HG03139 (cell line): ENCODE measurements around the gene DLGAP1.
"Not testable (repeated sequence)": the region's sequence is repeated elsewhere in the genome, so short reads cannot be mapped to it uniquely, and the experiment has no call there.

Source experiments
- ATAC-seq: cut with Tn5 transposase; IDR thresholded peaks from one replicate; pipeline ENCODE4 v1.9.1; 2021; ENCODE audit not compliant: unreplicated experiment

The DLGAP1 gene

DNA sequence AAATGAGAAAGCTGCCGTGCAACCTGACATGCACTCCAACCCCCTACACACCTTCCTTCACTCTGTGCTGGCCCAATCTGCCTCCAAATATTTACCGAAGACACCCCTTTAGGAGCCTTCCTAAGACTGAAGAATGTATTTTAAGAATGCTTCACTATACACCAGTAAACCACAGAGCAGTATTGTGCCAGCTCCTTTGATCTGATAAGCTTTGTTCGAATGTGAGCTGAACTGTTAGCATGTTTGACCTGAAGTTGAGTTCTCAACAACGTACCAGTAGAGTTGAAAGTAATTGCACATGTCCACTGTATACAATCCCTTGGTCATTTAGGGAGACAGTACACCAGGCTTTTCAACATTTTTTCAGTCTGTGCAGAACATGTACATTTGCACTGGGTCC, 745.9 kb downstream of the DLGAP1 start:
- ATAC-seq: no peak

DNA sequence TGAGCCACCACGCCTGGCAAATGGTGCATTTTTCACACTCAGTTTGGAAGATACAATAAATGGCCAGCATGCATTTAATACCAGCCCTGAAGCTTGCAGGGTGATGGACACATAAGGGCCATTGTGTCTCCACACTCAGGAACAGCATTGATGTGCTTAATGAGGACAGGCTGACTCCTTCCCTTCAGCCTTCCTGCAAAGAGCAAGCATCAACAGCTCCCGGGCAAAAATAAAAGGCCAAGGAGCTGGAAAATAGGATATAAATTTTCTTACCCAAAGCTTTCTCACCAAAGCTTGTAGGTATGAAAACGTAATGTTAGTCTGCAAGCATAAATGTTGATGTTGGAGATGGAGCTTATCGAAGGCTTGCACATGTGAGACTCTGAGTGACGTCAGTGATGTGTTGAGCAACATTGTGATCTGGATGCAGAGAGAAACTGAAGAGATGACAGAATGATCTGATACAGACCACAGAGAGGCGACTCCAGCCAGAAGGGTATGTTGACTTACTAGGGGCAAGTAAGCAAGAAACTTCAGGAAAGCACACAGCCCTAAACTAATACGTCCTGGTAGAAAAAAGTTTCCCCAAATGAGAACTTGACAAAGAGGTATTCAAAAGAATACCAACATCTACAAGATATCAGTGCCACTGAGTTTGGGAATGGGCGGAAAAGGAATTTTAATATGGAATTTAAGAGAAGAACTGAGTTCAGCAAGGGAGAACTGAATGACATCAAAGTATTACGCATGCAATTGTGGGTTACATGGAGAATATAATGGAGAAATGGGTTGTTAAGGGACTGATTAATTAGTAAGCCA, 748.6 kb downstream of the DLGAP1 start:
- no peak for ATAC-seq

DNA sequence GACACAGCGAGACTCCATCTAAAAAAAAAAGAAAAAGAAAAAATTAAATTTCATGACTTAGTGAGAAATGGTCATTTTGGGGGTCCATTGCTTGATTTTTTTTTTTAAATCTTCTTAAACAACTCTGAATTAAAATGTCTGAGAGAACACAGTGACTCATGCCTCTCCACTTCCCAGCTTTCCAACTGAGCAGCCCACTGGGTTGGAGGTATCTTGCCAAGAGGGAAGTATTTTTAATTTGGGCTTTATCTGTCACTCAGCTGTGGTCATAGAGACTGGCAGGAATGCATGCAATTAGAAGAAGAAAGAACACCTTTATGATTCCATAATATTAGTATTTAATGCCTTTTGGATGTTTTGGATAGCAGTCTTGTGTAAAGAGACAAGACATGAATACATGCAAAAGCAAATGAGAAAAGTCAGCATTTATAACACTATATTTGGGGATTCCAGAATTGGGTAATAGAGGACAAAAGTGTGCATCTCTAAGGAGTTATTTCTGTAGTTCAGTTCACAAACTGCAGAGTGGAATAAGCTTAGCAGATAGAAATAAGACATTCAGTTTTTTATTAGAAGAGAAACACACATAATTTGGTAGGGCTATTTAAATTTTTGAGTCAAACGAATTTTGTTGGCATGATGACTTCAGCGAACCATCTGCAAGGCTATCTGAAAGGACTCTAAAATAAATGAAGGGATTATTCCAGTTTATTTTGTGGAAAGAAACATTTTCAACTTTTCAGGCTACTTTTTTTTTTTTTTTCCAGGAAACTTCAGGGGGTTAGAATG, 750.4 kb downstream of the DLGAP1 start:
- ATAC-seq: no peak

DNA sequence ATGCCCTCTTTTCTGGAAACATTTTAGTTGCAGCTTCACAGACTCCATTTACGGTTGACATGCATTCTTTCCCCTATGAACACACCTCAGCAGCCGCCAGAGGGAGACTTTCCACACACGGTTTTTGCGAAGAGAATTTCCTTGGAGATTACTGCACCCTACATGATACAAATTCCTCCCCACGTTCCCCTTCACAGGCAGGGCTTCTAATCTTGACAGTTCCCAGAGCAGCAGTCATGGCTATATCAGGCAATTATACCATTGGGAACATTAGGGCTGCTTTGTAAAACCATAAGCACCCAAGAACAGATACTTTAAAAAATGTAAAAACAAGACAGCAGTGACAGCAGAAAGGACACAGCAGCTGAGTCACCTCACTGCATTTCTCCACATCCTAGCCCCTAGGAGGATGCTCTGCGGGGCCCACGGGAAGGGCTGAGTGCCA, 751.4 kb downstream of the DLGAP1 start:
- ATAC-seq: no peak

DNA sequence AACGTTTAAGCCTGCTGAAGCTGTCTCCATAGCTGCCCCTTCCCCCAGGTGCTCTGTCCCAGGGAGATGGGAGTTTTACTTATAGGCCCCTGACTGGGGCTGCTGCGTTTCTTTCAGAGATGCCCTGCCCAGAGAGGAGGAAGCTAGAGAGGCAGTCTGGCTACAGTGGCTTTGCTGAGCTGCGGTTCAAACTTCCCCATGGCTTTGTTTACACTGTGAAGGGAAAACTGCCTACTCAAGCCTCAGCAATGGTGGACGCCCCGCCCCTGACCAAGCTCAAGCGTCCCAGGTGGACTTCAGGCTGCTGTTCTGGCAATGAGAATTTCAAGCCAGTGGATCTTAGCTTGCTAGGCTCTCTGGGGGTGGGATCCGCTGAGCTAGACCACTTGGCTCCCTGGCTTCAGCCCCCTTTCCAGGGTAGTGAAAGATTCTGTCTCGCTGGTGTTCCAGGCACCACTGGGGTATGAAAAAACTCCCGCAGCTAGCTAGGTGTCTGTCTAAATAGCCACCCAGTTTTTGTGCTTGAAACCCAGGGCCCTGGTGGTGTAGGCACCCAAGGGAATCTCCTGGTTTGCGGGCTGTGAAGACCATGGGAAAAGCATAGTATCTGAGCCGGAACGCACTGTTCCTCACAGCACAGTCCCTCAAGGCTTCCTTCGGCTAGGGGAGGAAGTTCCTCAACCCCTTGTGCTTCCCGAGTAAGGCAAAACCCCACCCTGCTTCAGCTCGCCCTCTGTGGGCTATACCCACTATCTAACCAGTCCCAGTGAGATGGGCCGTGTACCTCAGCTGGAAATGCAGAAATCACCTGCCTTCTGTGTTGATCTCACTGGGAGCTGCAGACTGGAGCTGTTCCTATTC, 755.2 kb downstream of the DLGAP1 start:
- ATAC-seq: not testable (repeated sequence)

DNA sequence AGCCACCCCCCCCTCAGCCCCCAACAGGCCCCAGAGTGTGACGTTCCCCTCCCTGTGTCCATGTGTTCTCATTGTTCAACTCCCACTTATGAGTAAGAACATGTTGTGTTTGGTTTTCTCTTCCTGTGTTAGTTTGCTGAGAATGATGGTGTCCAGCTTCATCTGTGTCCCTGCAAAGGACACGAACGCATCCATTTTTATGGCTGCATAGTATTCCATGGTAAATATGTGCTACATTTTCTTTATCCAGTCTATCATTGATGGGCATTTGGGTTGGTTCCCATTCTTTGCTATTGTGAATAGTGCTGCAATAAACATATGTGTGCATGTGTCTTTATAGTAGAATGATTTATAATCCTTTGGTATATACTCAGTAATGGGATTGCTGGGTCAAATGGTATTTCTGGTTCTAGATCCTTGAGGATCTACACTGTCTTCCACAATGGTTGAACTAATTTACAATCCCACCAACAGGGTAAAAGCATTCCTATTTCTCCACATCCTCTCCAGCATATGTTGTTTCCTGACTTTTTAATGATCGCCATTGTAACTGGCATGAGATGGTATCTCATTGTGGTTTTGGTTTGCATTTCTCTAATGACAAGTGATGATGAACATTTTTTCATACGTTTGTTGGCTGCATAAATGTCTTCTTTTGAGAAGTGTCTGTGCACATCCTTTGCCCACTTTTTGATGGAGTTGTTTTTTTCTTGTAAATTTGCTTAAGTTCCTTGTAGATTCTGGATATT, 760.9 kb downstream of the DLGAP1 start:
- ATAC-seq: not testable (repeated sequence)

DNA sequence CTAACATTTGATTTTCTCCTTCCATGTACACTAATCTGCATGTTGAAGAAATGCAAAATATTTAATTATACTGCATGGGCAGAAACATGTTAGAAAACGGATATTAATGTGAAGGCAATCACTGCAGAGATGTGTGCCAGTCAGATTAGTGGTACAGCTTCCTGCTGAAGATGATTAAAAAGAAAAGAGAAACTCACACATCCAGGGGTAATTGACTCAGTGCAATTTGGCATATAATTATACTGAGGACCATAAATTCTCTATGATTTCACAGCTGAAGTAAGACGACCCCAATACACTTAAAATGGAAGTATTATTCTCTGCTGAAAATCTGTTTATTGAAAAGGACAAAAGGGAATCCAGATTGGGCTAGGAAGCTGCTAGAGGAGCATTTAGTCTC, 761.7 kb downstream of the DLGAP1 start:
- no peak for ATAC-seq

DNA sequence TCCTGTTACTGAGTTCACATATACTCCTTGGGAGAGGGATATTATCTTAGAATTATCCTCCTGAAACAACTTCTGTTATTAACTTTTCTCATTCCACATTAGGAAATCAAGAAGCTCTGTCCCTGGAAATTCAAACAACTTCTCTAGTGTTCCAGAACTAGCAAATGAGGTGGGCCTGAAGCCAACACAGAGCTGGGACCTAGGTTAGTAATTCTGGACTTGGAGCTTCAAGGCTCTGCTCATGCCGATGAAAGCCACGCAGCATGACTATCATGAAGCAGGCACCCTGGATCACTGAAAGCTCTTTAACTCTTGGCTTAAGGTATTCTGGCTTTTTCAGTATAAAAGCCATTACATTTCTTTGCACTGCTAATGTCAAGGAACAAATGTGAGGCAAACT, 762.4 kb downstream of the DLGAP1 start:
- no peak for ATAC-seq

DNA sequence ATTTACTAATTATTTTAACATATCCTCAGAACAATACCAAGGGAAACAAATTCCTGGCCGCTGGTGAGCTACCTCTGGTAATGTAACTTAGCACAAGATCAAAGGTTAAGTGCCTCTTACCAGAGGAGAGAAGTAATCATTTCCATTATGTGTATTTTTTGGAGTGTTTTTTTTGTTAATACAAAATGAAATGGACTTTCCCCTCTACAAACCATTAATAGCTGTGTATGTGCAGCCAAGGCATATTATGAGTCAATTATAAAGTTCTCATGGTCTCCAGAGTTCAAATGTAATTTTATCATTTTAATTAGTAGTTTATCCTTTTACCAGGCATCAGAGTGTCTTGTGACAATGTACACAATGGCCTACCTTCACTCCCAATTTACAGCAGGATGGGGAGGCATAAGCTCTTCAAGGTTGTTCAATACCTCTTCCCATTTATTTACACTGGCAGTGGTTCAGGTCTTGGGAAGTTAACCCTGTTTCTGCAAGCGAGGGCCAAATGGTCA, 762.9 kb downstream of the DLGAP1 start:
- ATAC-seq: no peak

DNA sequence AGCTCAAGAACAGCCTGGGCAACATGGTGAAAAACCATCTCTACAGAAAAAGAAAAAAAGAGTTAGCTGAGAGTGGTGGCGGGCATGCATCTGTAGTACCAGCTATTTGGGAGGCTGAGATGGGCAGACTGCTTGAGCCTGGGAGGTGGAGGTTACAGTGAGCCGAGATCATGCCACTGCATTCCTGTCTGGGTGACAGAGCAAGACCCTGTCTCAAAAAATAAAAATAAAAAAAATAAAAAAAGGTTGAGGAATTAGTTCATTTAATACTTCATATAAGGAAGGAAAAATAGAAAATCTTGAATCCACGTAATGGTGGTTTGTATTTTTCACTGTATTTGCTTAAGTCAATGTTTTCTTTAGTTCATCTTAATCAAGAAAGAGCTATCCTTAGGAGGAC, 763.4 kb downstream of the DLGAP1 start:
- ATAC-seq: no peak

DNA sequence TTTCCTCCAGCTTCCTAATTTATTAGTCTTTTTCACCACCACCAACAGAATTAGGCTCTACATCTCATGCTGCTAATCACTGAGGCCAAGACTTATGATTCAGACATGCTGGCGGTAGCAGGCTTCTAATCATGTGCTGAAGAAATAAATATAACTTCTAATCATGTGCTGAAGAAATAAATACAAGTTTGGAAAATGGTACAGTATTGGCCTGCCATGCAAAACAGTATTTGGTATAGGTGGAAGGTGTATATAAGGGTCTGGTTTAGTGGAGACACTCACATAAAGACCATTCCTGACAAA, 764.4 kb downstream of the DLGAP1 start:
- no peak for ATAC-seq

DNA sequence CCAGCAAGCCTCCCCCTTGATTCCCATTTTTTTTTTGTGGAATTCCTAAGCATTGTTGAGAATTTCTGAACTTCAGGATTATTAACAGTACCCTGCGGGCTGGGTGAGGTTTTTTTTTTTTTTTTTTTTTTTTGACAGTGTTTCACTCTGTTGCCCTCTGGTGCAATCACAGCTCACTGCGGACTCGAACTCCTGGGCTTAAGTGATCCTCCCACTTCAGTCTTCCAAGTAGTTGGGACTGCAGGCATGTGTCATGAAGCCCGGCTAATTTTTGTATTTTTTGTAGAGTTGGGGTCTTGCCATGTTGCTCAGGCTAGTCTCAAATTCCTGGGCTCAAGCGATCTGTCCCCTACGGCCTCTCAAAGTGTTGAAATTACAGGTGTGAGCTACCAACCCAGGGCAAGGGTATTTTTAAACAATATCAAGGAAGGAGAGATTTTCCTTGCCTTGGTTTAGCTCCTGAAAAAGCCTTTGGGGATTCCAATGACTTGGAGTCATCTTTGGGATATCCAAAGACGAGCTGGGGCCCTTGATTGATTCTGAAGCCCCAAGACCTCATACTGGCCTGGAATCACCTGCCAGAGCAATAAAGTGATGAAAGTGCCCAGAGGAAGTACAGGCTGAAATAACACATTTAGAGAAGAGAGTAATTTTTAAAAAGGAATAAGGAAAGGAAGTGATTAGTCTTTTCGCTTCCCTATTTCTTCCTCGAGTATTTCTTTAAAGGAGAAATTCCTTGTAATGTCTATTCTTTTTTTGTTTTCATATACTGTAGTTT, 764.9 kb downstream of the DLGAP1 start:
- ATAC-seq: no peak

DNA sequence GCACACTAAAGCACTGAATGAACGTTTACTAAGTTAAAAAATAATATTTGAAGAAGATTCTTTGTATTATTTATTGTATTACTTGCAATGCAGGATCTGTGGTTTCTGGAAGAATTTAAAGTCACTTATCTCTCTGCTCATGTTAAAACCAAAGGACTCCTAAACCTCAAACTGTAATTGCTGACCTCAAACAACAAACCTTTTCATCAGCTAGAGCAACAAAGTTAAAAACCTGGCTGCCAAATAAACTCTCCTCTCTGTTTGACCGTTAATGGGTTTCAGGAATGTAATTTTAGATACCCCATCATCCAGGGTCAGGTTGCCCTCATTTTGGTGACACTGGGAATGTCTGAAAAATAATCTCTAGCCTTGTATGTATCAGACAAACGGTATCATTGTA, 766.0 kb downstream of the DLGAP1 start:
- ATAC-seq: no peak

DNA sequence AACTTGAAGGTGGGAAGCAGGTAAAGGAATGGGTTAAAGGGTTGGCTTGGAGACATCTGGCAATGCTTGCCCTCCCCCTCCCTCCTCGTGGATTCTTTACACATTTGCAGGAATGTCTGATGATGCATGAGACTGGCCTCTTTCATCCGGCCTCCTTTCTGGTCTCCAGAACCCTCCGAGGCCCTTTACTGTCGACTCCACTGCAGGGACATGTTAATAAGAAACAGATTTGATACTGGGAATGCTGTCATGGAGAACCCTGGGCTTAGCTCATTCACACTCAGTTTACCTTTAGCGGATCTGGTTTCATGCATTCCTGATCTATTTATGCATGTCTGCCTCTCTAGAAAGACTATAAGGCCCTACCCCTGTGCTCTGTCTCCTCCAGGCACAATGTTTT, 766.4 kb downstream of the DLGAP1 start:
- ATAC-seq: no peak

DNA sequence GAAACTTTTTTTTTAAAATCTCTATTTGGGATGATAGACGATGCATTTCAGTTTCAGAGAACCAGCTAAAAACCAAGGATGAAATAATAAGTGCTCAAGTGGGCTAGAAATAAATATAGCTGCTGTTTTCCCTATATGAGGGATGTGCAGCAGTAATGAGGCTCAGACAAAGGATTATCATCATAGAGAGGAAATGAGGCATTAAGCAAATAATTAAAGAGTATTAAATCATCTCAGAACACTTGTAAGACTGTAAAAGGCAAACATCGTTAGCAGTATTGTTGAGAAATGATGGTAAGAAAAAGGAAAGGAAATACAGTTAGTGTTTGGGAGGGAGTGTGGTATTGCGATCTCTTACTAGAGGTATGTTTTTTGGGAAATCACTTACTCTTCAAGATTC, 771.6 kb downstream of the DLGAP1 start:
- ATAC-seq: no peak

DNA sequence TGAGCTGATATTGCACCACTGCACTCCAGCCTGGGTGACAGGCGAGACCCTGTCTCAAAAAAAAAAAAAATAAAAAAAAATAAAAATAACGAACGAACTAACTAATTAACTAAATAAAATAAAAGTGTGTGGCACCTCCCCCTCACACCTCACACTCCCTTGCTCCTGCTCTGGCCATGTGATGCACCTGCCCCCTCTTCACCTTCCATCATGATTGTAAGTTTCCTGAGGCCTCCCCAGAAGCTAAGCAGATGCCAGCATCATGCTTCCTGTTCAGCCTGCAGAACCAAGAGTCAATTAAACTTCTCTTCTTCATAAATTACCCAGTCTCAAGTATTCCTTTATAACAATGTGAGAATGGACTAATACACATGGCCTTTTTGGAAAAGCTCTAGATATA, 773.0 kb downstream of the DLGAP1 start:
- ATAC-seq: no peak

DNA sequence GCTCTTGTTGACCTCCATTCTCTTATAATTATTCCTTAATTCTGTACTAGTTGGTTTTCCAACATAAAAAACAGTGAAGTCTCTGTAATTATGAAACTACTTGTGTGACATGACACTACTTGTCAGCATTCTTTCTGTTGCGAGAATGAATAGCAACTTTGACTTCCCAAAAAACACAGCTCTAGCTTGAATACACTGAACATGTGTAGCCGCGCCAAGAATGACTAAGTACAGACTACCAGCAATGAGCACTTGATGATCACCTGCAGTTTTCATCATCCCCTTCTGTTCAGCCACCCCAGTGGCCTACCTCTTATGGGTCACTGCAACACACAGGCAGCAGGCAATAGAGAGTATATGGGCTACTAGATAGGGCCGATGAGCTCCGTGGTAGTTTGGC, 775.9 kb downstream of the DLGAP1 start:
- no peak for ATAC-seq

DNA sequence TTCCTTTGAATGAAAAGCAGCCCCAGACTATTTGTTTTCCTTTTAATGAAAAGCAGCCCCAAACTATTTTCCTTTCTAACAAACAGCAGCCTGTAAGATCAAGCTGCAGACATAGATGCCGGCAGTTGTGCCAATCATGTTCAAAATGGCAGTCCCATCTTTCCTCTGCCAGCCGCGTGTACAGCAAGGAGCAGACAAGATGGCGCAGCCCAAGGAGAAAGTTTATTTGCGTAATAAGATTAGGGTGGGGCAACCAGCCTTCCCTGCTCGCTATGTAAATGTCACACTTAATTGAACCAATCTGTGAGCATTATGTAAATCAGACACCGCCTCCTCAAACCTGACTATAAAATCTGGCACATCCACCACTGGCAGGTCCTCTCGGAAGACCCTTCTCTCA, 779.1 kb downstream of the DLGAP1 start:
- no peak for ATAC-seq

DNA sequence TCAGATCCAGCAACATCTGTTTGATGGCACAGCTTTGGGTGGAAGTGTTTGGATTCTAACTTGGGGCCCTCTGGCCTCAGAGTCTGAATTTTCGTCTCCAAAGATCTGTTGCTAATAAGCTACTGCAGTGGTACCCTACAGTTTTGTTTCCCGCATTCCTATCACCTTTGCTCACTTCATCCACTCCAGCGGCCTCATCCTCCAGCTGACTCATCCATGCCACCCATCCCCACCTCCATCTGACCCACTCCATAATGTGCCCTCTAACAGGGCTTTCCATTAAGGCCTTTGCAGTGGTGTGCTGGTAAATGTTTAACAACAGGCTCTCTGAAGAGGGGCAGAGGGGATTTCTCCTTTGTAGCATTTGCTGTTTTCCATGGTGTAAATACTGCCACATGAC, 779.7 kb downstream of the DLGAP1 start:
- no peak for ATAC-seq

DNA sequence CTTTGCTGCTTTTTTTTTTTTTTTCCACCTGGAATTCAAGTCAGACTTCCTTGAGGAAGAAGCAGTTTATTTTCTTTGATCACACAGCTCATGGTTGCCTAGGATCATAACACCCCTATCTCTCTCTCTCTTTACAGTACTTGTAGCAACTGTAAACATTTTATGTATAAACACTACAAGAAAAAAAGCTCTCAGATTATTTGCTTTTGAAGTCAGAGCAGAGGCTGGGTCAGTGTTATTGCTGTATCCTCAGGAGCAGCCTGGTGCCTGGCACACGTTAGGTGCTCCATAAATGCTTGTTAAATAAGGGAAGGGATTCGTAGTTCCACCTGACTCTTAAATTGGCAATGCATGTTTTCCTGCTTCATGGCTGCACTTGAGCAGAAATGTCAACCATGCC, 783.9 kb downstream of the DLGAP1 start:
- no peak for ATAC-seq
